Measurements from ENCODE around the gene ENOX2. TPM values are rescaled to one million over a fixed set of nuclear protein-coding genes. Genes with fewer than 3 reads are reported as not detected.

Gene ENOX2
- total and polyA plus RNA-seq, 7 donors = 4.7 to 13.4 (median 10.5) TPM

- Histone ChIP-seq H3K4me3 (no peak overlapping the region), H3K9me3 (no peaks in the 10 kb centered on the region), H3K27me3 (ENCODE audit: insufficient read depth in 3 of 3, low read length in 2 of 3) (no peaks in the 10 kb centered on the region), H3K36me3 (ENCODE audit: insufficient read depth in 1 of 2, low read depth in 1 of 2) (peaks cover 0 to 18% of the 10 kb centered on the region in 2 donors), H3K4me1 (no peaks in the 10 kb centered on the region), H3K27ac (no peak overlapping the region)
- 58 to 79% (median 71%) methylated on average over 3 of the region's 3 CpGs for WGBS, 3 donors
- DNase-seq = no peak
- TF ChIP-seq CTCF (IDR thresholded peaks at IDR 0.05) = no peak
- intact Hi-C loops (cut with DNase I) = no loop called here
- ATAC-seq = no peak
Observed at GRCh38 chrX:130637591-130637990, 265.4 kb downstream of the ENOX2 start.

- H3K4me1 ChIP-seq = no peaks in the 10 kb centered on the region
- intact Hi-C loops (cut with DNase I) = no loop called here
- peaks cover 0 to 20% of the 10 kb centered on the region in 2 donors for H3K36me3 ChIP-seq (ENCODE audit: insufficient read depth in 1 of 2, low read depth in 1 of 2)
- H3K9me3 ChIP-seq = no peaks in the 10 kb centered on the region
- no peaks in the 10 kb centered on the region for H3K27me3 ChIP-seq (ENCODE audit: insufficient read depth in 3 of 3, low read length in 2 of 3)
- 93 to 97% (median 96%) methylated on average over 3 of the region's 3 CpGs for WGBS, 3 donors
- ATAC-seq (no peak), DNase-seq (no peak)
- no peak overlapping the region for H3K27ac ChIP-seq
- no peak for TF ChIP-seq CTCF (IDR thresholded peaks at IDR 0.05)
- no peak overlapping the region for H3K4me3 ChIP-seq
Observed at GRCh38 chrX:130636277-130636676, 266.7 kb downstream of the ENOX2 start.

GRCh38 chrX:130631011-130631410, 272.0 kb downstream of the ENOX2 start:
- Histone ChIP-seq H3K36me3 (ENCODE audit: insufficient read depth in 1 of 2, low read depth in 1 of 2) (peaks cover 4 to 43% of the 10 kb centered on the region in 2 donors), H3K27me3 (ENCODE audit: insufficient read depth in 3 of 3, low read length in 2 of 3) (no peaks in the 10 kb centered on the region), H3K4me3 (no peak overlapping the region), H3K4me1 (no peaks in the 10 kb centered on the region), H3K9me3 (no peaks in the 10 kb centered on the region), H3K27ac (no peak overlapping the region)
- intact Hi-C loops (cut with DNase I) = no loop called here
- TF ChIP-seq CTCF (IDR thresholded peaks at IDR 0.05) = no peak
- 91 to 95% (median 94%) methylated on average over 3 of the region's 3 CpGs for WGBS, 3 donors
- DNase-seq = no peak
- no peak for ATAC-seq

GRCh38 chrX:130628516-130628915, 274.5 kb downstream of the ENOX2 start:
- H3K4me1 ChIP-seq = no peaks in the 10 kb centered on the region
- no peak for TF ChIP-seq CTCF (IDR thresholded peaks at IDR 0.05)
- DNase-seq (no peak), ATAC-seq (no peak)
- WGBS, 3 donors = 64 to 90% (median 86%) methylated on average over 2 of the region's 2 CpGs
- intact Hi-C loops (cut with DNase I) = no loop called here
- peaks cover 4 to 31% of the 10 kb centered on the region in 2 donors for H3K36me3 ChIP-seq (ENCODE audit: insufficient read depth in 1 of 2, low read depth in 1 of 2)
- no peaks in the 10 kb centered on the region for H3K27me3 ChIP-seq (ENCODE audit: insufficient read depth in 3 of 3, low read length in 2 of 3)
- no peak overlapping the region for H3K27ac ChIP-seq
- no peaks in the 10 kb centered on the region for H3K9me3 ChIP-seq
- H3K4me3 ChIP-seq = no peak overlapping the region

- DNase-seq = no peak
- Histone ChIP-seq H3K9me3 (no peaks in the 10 kb centered on the region), H3K27me3 (ENCODE audit: insufficient read depth in 3 of 3, low read length in 2 of 3) (peaks cover 0 to 4% (median 0%) of the 10 kb centered on the region in 3 donors), H3K36me3 (ENCODE audit: insufficient read depth in 1 of 2, low read depth in 1 of 2) (peaks cover 4 to 24% of the 10 kb centered on the region in 2 donors), H3K4me3 (no peak overlapping the region), H3K27ac (no peak overlapping the region), H3K4me1 (no peaks in the 10 kb centered on the region)
- intact Hi-C loops (cut with DNase I) = no loop called here
- no peak for TF ChIP-seq CTCF (IDR thresholded peaks at IDR 0.05)
- ATAC-seq = no peak
Observed at GRCh38 chrX:130626521-130626920, 276.5 kb downstream of the ENOX2 start.

Measured in psoas muscle (tissue), 8 donors.